IMR-90 (cell line): ENCODE results near the gene KCNQ2. TPM values are rescaled to one million over a fixed set of nuclear protein-coding genes. Genes with fewer than 3 reads are reported as not detected.

Source experiments
- ATAC-seq: fragments of 200-7000 bp; cut with Tn5 transposase; 2 replicates; pipeline ENCODE4 v1.9.1; 2020; ENCODE audit warnings: low read depth, mild to moderate bottlenecking, moderate library complexity
- BruUV-seq: library from RNA; stranded (reverse); fragments of 400-500 nt; replicated peaks from 2 replicates; lab custom pipeline; 2021; lab: Mats Ljungman, UMichigan
- CTCF ChIA-PET: fragments of 300-600 bp; formaldehyde crosslinking; extraction: SDS; loops from one replicate; lab custom pipeline; 2021; ENCODE audit warnings: antibody characterized with exemption; lab: Yijun Ruan, JAX
- POLR2A ChIA-PET: fragments of 300-600 bp; sonication (Branson Sonifier 250); formaldehyde crosslinking; loops from one replicate; lab custom pipeline; 2022; ENCODE audit warnings: antibody characterized with exemption; ENCODE audit not compliant: unreplicated experiment; lab: Charles Lee
- DNase-seq: peaks from one replicate; pipeline ENCODE4 v3.0.0; 2013
- H2AFZ ChIP-seq: replicated peaks from 2 replicates; pipeline ENCODE3; 2013; ENCODE audit warnings: low read length, mild to moderate bottlenecking; ENCODE audit not compliant: poor library complexity
- H2AK5ac ChIP-seq: 2 replicates; pipeline ENCODE4 v1.6.1; 2013; ENCODE audit warnings: low read depth, low read length, inconsistent platforms
- H2AK9ac ChIP-seq: replicated peaks from 2 replicates; pipeline ENCODE3; 2013; ENCODE audit warnings: mild to moderate bottlenecking, low read depth, low read length, moderate library complexity; ENCODE audit not compliant: poor library complexity
- H2BK120ac ChIP-seq: 2 replicates; pipeline ENCODE4 v1.6.1; 2013; ENCODE audit warnings: low read depth, low read length, inconsistent platforms
- H2BK15ac ChIP-seq: 3 replicates; pipeline ENCODE4 v1.6.1; 2013; ENCODE audit warnings: low read depth, low read length, inconsistent platforms
- H2BK20ac ChIP-seq: 2 replicates; pipeline ENCODE4 v1.6.1; 2013; ENCODE audit warnings: low read depth, mild to moderate bottlenecking, inconsistent platforms, low read length, moderate library complexity
- H2BK5ac ChIP-seq: 2 replicates; pipeline ENCODE4 v1.6.1; 2013; ENCODE audit warnings: mild to moderate bottlenecking, low read depth, low read length, inconsistent platforms; ENCODE audit not compliant: poor library complexity, severe bottlenecking
- H3K14ac ChIP-seq: replicated peaks from 2 replicates; pipeline ENCODE4 v1.6.1; 2013; ENCODE audit warnings: low read depth, low read length, inconsistent platforms
- H3K18ac ChIP-seq: 2 replicates; pipeline ENCODE4 v1.6.1; 2013; ENCODE audit warnings: low read depth, low read length, control low read depth
- H3K23ac ChIP-seq: 2 replicates; pipeline ENCODE4 v1.6.1; 2013; ENCODE audit warnings: low read depth, low read length, inconsistent platforms
- H3K27ac ChIP-seq: 2 replicates; pipeline ENCODE4 v1.5.1; 2013; ENCODE audit warnings: mild to moderate bottlenecking, control low read depth, low read length; ENCODE audit not compliant: insufficient read depth
- H3K27me3 ChIP-seq: 2 replicates; pipeline ENCODE4 v1.6.1; 2013; ENCODE audit warnings: low read length; ENCODE audit not compliant: control insufficient read depth, insufficient read depth
- H3K36me3 ChIP-seq: 2 replicates; pipeline ENCODE4 v1.6.1; 2013; ENCODE audit warnings: low read length, mixed read lengths; ENCODE audit not compliant: control insufficient read depth, insufficient read depth
- H3K4ac ChIP-seq: 2 replicates; pipeline ENCODE4 v1.6.1; 2013; ENCODE audit warnings: low read depth, low read length, inconsistent platforms
- H3K4me1 ChIP-seq: 2 replicates; pipeline ENCODE4 v1.6.1; 2013; ENCODE audit warnings: low read length, mixed read lengths; ENCODE audit not compliant: control insufficient read depth, insufficient read depth
- H3K4me2 ChIP-seq: 2 replicates; pipeline ENCODE4 v1.6.1; 2013; ENCODE audit warnings: low read depth, mild to moderate bottlenecking, control low read depth, low read length, moderate library complexity
- H3K4me3 ChIP-seq: 2 replicates; pipeline ENCODE4 v1.5.1; 2013; ENCODE audit warnings: low read depth, mild to moderate bottlenecking, control low read depth, low read length, moderate library complexity; ENCODE audit not compliant: insufficient read depth
- H3K56ac ChIP-seq: 2 replicates; pipeline ENCODE4 v1.6.1; 2013; ENCODE audit warnings: low read length, inconsistent platforms; ENCODE audit not compliant: insufficient read depth; ENCODE audit errors: extremely low read depth
- H3K79me1 ChIP-seq, 2 experiments: 2 replicates each; pipeline ENCODE4 v1.6.1; 2013; ENCODE audit warnings: low read length in 2 of 2, inconsistent platforms in 1 of 2, low read depth in 1 of 2
- H3K9ac ChIP-seq: 2 replicates; pipeline ENCODE4 v1.6.1; 2013; ENCODE audit warnings: low read depth, low read length, control low read depth
- H3K9me1 ChIP-seq: 2 replicates; pipeline ENCODE4 v1.6.1; 2013; ENCODE audit warnings: low read length, inconsistent platforms; ENCODE audit not compliant: insufficient read depth
- H3K9me3 ChIP-seq: 2 replicates; pipeline ENCODE4 v1.6.1; 2013; ENCODE audit warnings: low read length; ENCODE audit not compliant: control insufficient read depth, insufficient read depth
- H4K20me1 ChIP-seq: 2 replicates; pipeline ENCODE4 v1.6.1; 2013; ENCODE audit warnings: low read length, inconsistent platforms; ENCODE audit not compliant: insufficient read depth
- H4K5ac ChIP-seq: 2 replicates; pipeline ENCODE4 v1.6.1; 2013; ENCODE audit warnings: mild to moderate bottlenecking, low read depth, low read length, control low read depth
- H4K8ac ChIP-seq, 2 experiments: 2 replicates each; pipeline ENCODE4 v1.6.1; 2013; ENCODE audit warnings: low read depth in 2 of 2, low read length in 2 of 2, control low read depth in 1 of 2, inconsistent platforms in 1 of 2
- H4K91ac ChIP-seq: 2 replicates; pipeline ENCODE4 v1.6.1; 2013; ENCODE audit warnings: low read depth, low read length, inconsistent platforms; ENCODE audit not compliant: insufficient read depth
- CEBPB ChIP-seq: IDR thresholded peaks from 2 replicates; pipeline ENCODE4 v1.6.1; 2012; ENCODE audit warnings: low read depth, low read length, improper control_type of control experiment
- FOS ChIP-seq: fragments of 150-350 bp; IDR thresholded peaks from 2 replicates; pipeline ENCODE4 v1.6.1; 2016; ENCODE audit warnings: low read depth, low read length
- MAFK ChIP-seq: IDR thresholded peaks from 2 replicates; pipeline ENCODE4 v1.6.1; 2012; ENCODE audit warnings: low read depth, low read length, improper control_type of control experiment
- MAZ ChIP-seq: IDR thresholded peaks from 2 replicates; pipeline ENCODE4 v1.6.1; 2012; ENCODE audit warnings: low read depth, mild to moderate bottlenecking, low read length, improper control_type of control experiment, moderate library complexity, borderline replicate concordance
- MXI1 ChIP-seq: IDR thresholded peaks from 2 replicates; pipeline ENCODE4 v1.6.1; 2012; ENCODE audit warnings: low read depth, mild to moderate bottlenecking, low read length, moderate library complexity, borderline replicate concordance
- POLR2A ChIP-seq: IDR thresholded peaks from 2 replicates; pipeline ENCODE4 v1.6.1; 2012; ENCODE audit warnings: mild to moderate bottlenecking, low read depth, low read length
- RAD21 ChIP-seq: IDR thresholded peaks from 2 replicates; pipeline ENCODE4 v1.6.1; 2012; ENCODE audit warnings: low read length, improper control_type of control experiment
- RCOR1 ChIP-seq: IDR thresholded peaks from 2 replicates; pipeline ENCODE4 v1.6.1; 2012; ENCODE audit warnings: mild to moderate bottlenecking, low read length, improper control_type of control experiment; ENCODE audit not compliant: insufficient replicate concordance
- RFX5 ChIP-seq: IDR thresholded peaks from 2 replicates; pipeline ENCODE4 v1.8.0; 2012; ENCODE audit warnings: low read depth, mild to moderate bottlenecking, low read length, moderate library complexity
- SMC3 ChIP-seq: fragments of 150-350 bp; IDR thresholded peaks from 2 replicates; pipeline ENCODE4 v1.6.1; 2016; ENCODE audit warnings: low read depth, mild to moderate bottlenecking, antibody characterized with exemption, low read length, moderate library complexity
- WGBS, 2 experiments: methylation state at CpG; one replicate each; pipeline versions ENCODE4 v1.1.5 to v1.1.7; 2013; ENCODE audit warnings: missing lambda C conversion rate in 2 of 2; ENCODE audit not compliant: insufficient read length in 1 of 2; ENCODE audit errors: extremely low coverage in 2 of 2; 5-methylcytosine and 5-hydroxymethylcytosine counted together
- dilution Hi-C: fragments of 300-500 bp; cut with HindIII; formaldehyde crosslinking; loops from one replicate; pipeline ENCODE4 v1.14.3; 2018; ENCODE audit warnings: low sequenced_read_pairs; ENCODE audit not compliant: unreplicated experiment
- in situ Hi-C: fragments of 300-500 bp; cut with MboI; formaldehyde crosslinking; loops from 3 replicates; pipeline ENCODE4 v1.14.3; 2019; ENCODE audit warnings: low sequenced_read_pairs, inconsistent platforms, mixed read lengths
- intact Hi-C: fragments of 100-400 bp; cut with micrococcal nuclease; formaldehyde crosslinking; loops from 2 replicates; pipeline ENCODE4 v1.10.0; 2022
- polyA plus RNA-seq, 3 experiments: library from polyadenylated mRNA; depleted of rRNA; stranded (reverse); fragments of >200 nt; gene quantifications; 2 replicates each; pipeline ENCODE4 v1.2.3, GENCODE V29; 2012; ENCODE audit warnings: low replicate concordance in 1 of 3
- total RNA-seq: library from RNA; depleted of rRNA; stranded (reverse); fragments of >200 nt; gene quantifications from 2 replicates; pipeline ENCODE4 v1.2.3, GENCODE V29; 2012
- TF ChIP-seq, protein P1 (sequence below): conservative IDR thresholded peaks from 2 replicates; pipeline ENCODE4 v1.5.1; 2012; ENCODE audit warnings: mild to moderate bottlenecking, low read depth, low read length, improper control_type of control experiment
- TF ChIP-seq, protein P2 (sequence below): fragments of 150-350 bp; IDR thresholded peaks from 2 replicates; pipeline ENCODE4 v1.6.1; 2016; ENCODE audit warnings: low read depth, mild to moderate bottlenecking, low read length, moderate library complexity, borderline replicate concordance

The KCNQ2 gene
- total and polyA plus RNA-seq, 2 of the 4 experiments (the other 2 are of a cell fraction) = 0.02 TPM; not detected in 1

DNA sequence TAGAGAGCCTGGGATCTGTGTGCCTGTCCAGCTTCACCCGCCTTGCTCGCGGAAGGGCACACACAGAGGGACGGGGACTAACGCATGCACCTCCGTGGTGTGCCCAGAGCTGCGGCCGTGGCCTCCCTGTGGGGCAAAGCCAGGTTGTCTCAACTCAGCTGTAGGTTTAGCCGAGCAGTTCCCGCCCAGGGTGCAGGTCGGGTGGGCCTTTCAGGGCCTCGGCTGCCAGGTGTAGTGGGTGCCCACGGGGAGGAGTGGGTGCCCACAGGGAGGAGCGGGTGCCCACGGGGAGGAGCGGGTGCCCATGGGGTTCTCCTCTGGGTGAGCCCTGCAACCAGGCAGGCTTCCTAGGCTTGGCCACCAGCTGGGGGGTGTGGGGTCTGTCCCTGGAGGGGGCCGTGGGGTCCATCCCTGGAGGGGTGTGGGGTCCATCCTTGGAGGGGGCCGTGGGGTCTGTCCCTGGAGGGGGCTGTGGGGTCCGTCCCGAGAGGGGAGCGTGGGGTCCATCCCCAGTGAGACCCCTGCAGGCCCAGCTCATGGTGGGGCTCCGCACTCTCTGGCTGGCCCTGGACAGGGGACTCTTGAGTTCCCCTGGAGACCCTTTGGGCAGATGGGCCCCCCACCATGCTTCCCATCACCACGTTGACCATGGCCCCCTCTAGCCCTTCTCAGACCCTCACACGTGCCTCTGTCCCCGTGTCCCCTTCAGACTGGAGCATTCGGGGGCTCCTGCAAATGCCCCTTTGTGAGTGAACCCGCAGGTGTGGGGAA, 73.5 kb downstream of the KCNQ2 start:
- Histone ChIP-seq H4K5ac (no peak overlapping the region), H3K27me3 (peaks cover 18% of the 10 kb centered on the region)
- BruUV-seq = no TSS peak

More for the DNA sequence above, 73.5 kb downstream of the KCNQ2 start:
- in situ Hi-C loops (no loop called here), intact Hi-C loops (no loop called here), dilution Hi-C loops (no loop called here)
- H2AK9ac ChIP-seq = no peak overlapping the region
- no peak overlapping the region for H2BK15ac ChIP-seq
- H4K8ac ChIP-seq = no peak overlapping the region
- H3K9me3 ChIP-seq = no peaks in the 10 kb centered on the region
- H3K9me1 ChIP-seq = no peaks in the 10 kb centered on the region
- TF ChIP-seq POLR2A (no peak), RCOR1 (no peak), CEBPB (no peak), SMC3 (no peak), RFX5 (no peak), MAFK (no peak), RAD21 (no peak), FOS (no peak), MAZ (no peak), MXI1 (no peak)
- TF ChIP-seq, protein P1, sequence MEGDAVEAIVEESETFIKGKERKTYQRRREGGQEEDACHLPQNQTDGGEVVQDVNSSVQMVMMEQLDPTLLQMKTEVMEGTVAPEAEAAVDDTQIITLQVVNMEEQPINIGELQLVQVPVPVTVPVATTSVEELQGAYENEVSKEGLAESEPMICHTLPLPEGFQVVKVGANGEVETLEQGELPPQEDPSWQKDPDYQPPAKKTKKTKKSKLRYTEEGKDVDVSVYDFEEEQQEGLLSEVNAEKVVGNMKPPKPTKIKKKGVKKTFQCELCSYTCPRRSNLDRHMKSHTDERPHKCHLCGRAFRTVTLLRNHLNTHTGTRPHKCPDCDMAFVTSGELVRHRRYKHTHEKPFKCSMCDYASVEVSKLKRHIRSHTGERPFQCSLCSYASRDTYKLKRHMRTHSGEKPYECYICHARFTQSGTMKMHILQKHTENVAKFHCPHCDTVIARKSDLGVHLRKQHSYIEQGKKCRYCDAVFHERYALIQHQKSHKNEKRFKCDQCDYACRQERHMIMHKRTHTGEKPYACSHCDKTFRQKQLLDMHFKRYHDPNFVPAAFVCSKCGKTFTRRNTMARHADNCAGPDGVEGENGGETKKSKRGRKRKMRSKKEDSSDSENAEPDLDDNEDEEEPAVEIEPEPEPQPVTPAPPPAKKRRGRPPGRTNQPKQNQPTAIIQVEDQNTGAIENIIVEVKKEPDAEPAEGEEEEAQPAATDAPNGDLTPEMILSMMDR = no peak
- TF ChIP-seq, protein P2, sequence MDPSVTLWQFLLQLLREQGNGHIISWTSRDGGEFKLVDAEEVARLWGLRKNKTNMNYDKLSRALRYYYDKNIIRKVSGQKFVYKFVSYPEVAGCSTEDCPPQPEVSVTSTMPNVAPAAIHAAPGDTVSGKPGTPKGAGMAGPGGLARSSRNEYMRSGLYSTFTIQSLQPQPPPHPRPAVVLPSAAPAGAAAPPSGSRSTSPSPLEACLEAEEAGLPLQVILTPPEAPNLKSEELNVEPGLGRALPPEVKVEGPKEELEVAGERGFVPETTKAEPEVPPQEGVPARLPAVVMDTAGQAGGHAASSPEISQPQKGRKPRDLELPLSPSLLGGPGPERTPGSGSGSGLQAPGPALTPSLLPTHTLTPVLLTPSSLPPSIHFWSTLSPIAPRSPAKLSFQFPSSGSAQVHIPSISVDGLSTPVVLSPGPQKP = no peak
- H3K18ac ChIP-seq = no peak overlapping the region
- ChIA-PET CTCF (no interaction called here), POLR2A (no interaction called here)
- H3K14ac ChIP-seq = no peak overlapping the region
- DNase-seq = no peak
- no peak overlapping the region for H2BK120ac ChIP-seq
- H3K56ac ChIP-seq = no peak overlapping the region
- H3K4me3 ChIP-seq = no peak overlapping the region
- H2AFZ ChIP-seq = no peak overlapping the region
- H3K23ac ChIP-seq = no peak overlapping the region
- no peak for ATAC-seq
- no peak overlapping the region for H3K4me2 ChIP-seq
- H4K91ac ChIP-seq = no peak overlapping the region
- H3K79me1 ChIP-seq = no peaks in the 10 kb centered on the region
- no peak overlapping the region for H3K4ac ChIP-seq
- no peak overlapping the region for H2BK5ac ChIP-seq
- H4K20me1 ChIP-seq = no peaks in the 10 kb centered on the region
- no peaks in the 10 kb centered on the region for H3K36me3 ChIP-seq
- 76% methylated on average over 5 of the region's 27 CpGs; no CpG with 5 or more reads in 1 of the 2 experiments for WGBS, 2 experiments
- H3K27ac ChIP-seq = no peak overlapping the region
- peaks cover 2% of the 10 kb centered on the region; the same call in 1 of the 2 replicates for H3K4me1 ChIP-seq
- no peak overlapping the region for H2AK5ac ChIP-seq
- no peak overlapping the region for H2BK20ac ChIP-seq
- H3K9ac ChIP-seq = no peak overlapping the region
